Keratinocyte (primary cell): ENCODE data around the gene DNMT3A. TPM values are rescaled to one million over a fixed set of nuclear protein-coding genes. Genes with fewer than 3 reads are reported as not detected.

Experiments used
- DNase-seq: peaks from one replicate; pipeline ENCODE4 v3.0.0-alpha.2; 2011; ENCODE audit warnings: low read depth, missing footprints, low spot score
- FAIRE-seq: peaks from 2 replicates; lab custom pipeline; 2011; peaks lifted over from hg19 to GRCh38; lab: Jason Lieb, UNC
- H2AFZ ChIP-seq: 2 replicates; pipeline ENCODE4 v1.6.0; 2012; ENCODE audit warnings: low read length, control low read depth, inconsistent platforms; ENCODE audit not compliant: control insufficient read depth
- H3K27ac ChIP-seq: 2 replicates; pipeline ENCODE4 v1.5.1; 2011; ENCODE audit warnings: low read length; ENCODE audit not compliant: control insufficient read depth, insufficient read depth
- H3K27me3 ChIP-seq: 3 replicates; pipeline ENCODE4 v1.6.0; 2011; ENCODE audit warnings: low read length; ENCODE audit not compliant: control insufficient read depth, insufficient read depth; ENCODE audit errors: extremely low read depth
- H3K36me3 ChIP-seq, 2 experiments: 2 replicates in 1 of 2; 3 replicates in 1 of 2; pipeline ENCODE4 v1.5.1; 2011; ENCODE audit warnings: low read length in 2 of 2, mild to moderate bottlenecking in 1 of 2; ENCODE audit not compliant: control insufficient read depth in 2 of 2, insufficient read depth in 2 of 2; ENCODE audit errors: extremely low read depth in 1 of 2
- H3K4me1 ChIP-seq: 3 replicates; pipeline ENCODE4 v1.5.1; 2011; ENCODE audit warnings: low read length; ENCODE audit not compliant: control insufficient read depth, insufficient read depth; ENCODE audit errors: extremely low read depth
- H3K4me2 ChIP-seq: 3 replicates; pipeline ENCODE4 v1.6.0; 2011; ENCODE audit warnings: low read depth, low read length; ENCODE audit not compliant: control insufficient read depth, insufficient read depth; ENCODE audit errors: extremely low read depth
- H3K4me3 ChIP-seq, 3 experiments: fragments of 200-600 bp in 1 of 3; sonication (generic) in 1 of 3; 2 replicates in 2 of 3; 3 replicates in 1 of 3; pipeline ENCODE4 v1.5.1; 2011 to 2016; ENCODE audit warnings: low read length in 3 of 3, mild to moderate bottlenecking in 3 of 3, control low read depth in 2 of 3, inconsistent platforms in 1 of 3, low read depth in 1 of 3, mixed read lengths in 1 of 3, mixed run types in 1 of 3, moderate library complexity in 1 of 3; ENCODE audit not compliant: control insufficient read depth in 2 of 3, insufficient read depth in 2 of 3; ENCODE audit errors: extremely low read depth in 1 of 3
- H3K79me2 ChIP-seq: 2 replicates; pipeline ENCODE4 v1.6.0; 2012; ENCODE audit warnings: low read length; ENCODE audit not compliant: control insufficient read depth, insufficient read depth
- H3K9ac ChIP-seq: 3 replicates; pipeline ENCODE4 v1.6.0; 2011; ENCODE audit warnings: low read length; ENCODE audit not compliant: control insufficient read depth, insufficient read depth; ENCODE audit errors: extremely low read depth
- H3K9me1 ChIP-seq: 3 replicates; pipeline ENCODE4 v1.6.0; 2011; ENCODE audit warnings: low read length; ENCODE audit not compliant: control insufficient read depth, insufficient read depth; ENCODE audit errors: extremely low read depth
- H3K9me3 ChIP-seq: 2 replicates; pipeline ENCODE4 v1.5.1; 2012; ENCODE audit warnings: low read depth, low read length; ENCODE audit not compliant: control insufficient read depth
- H4K20me1 ChIP-seq: 3 replicates; pipeline ENCODE4 v1.6.0; 2011; ENCODE audit warnings: low read length; ENCODE audit not compliant: control insufficient read depth, insufficient read depth; ENCODE audit errors: extremely low read depth
- CTCF ChIP-seq, 3 experiments: IDR thresholded peaks in 1 of 3; conservative IDR thresholded peaks in 1 of 3; optimal IDR thresholded peaks in 1 of 3; 2 replicates in 2 of 3; 3 replicates in 1 of 3; pipeline versions ENCODE3 to v1.5.1; 2011; ENCODE audit warnings: low read length in 3 of 3, mild to moderate bottlenecking in 3 of 3, moderate library complexity in 2 of 3, control low read depth in 1 of 3, inconsistent platforms in 1 of 3; ENCODE audit not compliant: insufficient read depth in 2 of 3; ENCODE audit errors: extremely low read depth in 1 of 3
- EZH2 ChIP-seq: IDR thresholded peaks from one replicate; pipeline ENCODE4 v1.6.1; 2012; ENCODE audit warnings: inconsistent platforms, mild to moderate bottlenecking, low read length, moderate library complexity
- dilution Hi-C: fragments of 300-500 bp; cut with MboI; formaldehyde crosslinking; loops from one replicate; pipeline ENCODE4 v1.7.0; 2020; ENCODE audit warnings: low sequenced_read_pairs; ENCODE audit not compliant: extremely low pct_ligation_motif_present
- polyA plus RNA-seq, 5 experiments: library from polyadenylated mRNA; depleted of rRNA in 3 of 5; stranded (reverse) in 3 of 5; stranded (forward) in 1 of 5; unstranded in 1 of 5; fragments of >200 nt; gene quantifications; 1 replicate in 1 of 5; 2 replicates in 3 of 5; 3 replicates in 1 of 5; pipeline versions ENCODE4 v1.2.1 to v1.2.3, GENCODE V29; 2011 to 2012; ENCODE audit warnings: missing spikeins in 2 of 5, low read depth in 1 of 5, low replicate concordance in 1 of 5

The DNMT3A gene
- polyA plus RNA-seq, 1 donor (not counting 4 experiments of a cell fraction or from before 2014, with no cell fraction given) = 1.5 TPM

GRCh38 chr2:25320077-25320476 lies 21.6 kb downstream of the DNMT3A start:
- no peaks in the 10 kb centered on the region for H3K9me3 ChIP-seq
- no peaks in the 10 kb centered on the region for H3K9me1 ChIP-seq
- peaks cover 0 to 1% of the 10 kb centered on the region in 2 experiments for H3K36me3 ChIP-seq
- peaks cover 6% of the 10 kb centered on the region for H4K20me1 ChIP-seq
- no peak overlapping the region for H3K4me3 ChIP-seq
- no peak overlapping the region for H3K9ac ChIP-seq
- no peaks in the 10 kb centered on the region for H3K79me2 ChIP-seq
- no peak overlapping the region for H3K27ac ChIP-seq
- no peak for TF ChIP-seq CTCF (optimal IDR thresholded peaks at IDR 0.05 in 1 of 3, IDR thresholded peaks at IDR 0.05 in 1 of 3, conservative IDR thresholded peaks at IDR 0.05 in 1 of 3; ENCODE audit: extremely low read depth in 1 of 3, insufficient read depth in 2 of 3, low read length in 3 of 3)
- TF ChIP-seq EZH2 = no peak
- dilution Hi-C loops = no loop called here
- no peaks in the 10 kb centered on the region for H3K27me3 ChIP-seq
- FAIRE-seq (no peak), DNase-seq (no peak)
- H3K4me2 ChIP-seq = no peak overlapping the region
- no peak overlapping the region for H2AFZ ChIP-seq
- no peaks in the 10 kb centered on the region for H3K4me1 ChIP-seq

GRCh38 chr2:25316101-25316500 lies 25.6 kb downstream of the DNMT3A start:
- Histone ChIP-seq H3K9ac (no peak overlapping the region), H3K4me2 (no peak overlapping the region), H3K27ac (no peak overlapping the region), H3K27me3 (no peaks in the 10 kb centered on the region), H3K36me3 (peaks cover 0 to 1% of the 10 kb centered on the region in 2 experiments), H3K4me3 (no peak overlapping the region), H3K79me2 (no peaks in the 10 kb centered on the region), H4K20me1 (peaks cover 3% of the 10 kb centered on the region), H2AFZ (no peak overlapping the region), H3K4me1 (peaks cover 7% of the 10 kb centered on the region), H3K9me3 (no peaks in the 10 kb centered on the region), H3K9me1 (no peaks in the 10 kb centered on the region)
- dilution Hi-C loops = no loop called here
- FAIRE-seq (no peak), DNase-seq (no peak)
- no peak for TF ChIP-seq CTCF (optimal IDR thresholded peaks at IDR 0.05 in 1 of 3, IDR thresholded peaks at IDR 0.05 in 1 of 3, conservative IDR thresholded peaks at IDR 0.05 in 1 of 3; ENCODE audit: extremely low read depth in 1 of 3, insufficient read depth in 2 of 3, low read length in 3 of 3)
- TF ChIP-seq EZH2 = no peak
